ENCODE results near the gene KAZN.
"Not testable (repeated sequence)": the region's sequence is repeated elsewhere in the genome, so short reads cannot be mapped to it uniquely, and the experiment has no call there.

KAZN gene

GRCh38 chr1:14598498-14599182, at the start of gene KAZN:
Gene KAZN, plus strand, starts transcription at chr1:14598685.
- no peak for DNase-seq (ENCODE audit: low read depth)

GRCh38 chr1:14549897-14550620, 48.4 kb upstream of the KAZN start:
- DNase-seq (ENCODE audit: low read depth), result no peak

GRCh38 chr1:14551386-14551785, 47.1 kb upstream of the KAZN start:
- no peak for DNase-seq (ENCODE audit: low read depth)

- no peak for DNase-seq (ENCODE audit: low read depth)
Measured at GRCh38 chr1:14552246-14552965, 46.1 kb upstream of the KAZN start.

GRCh38 chr1:14553711-14554110, 44.8 kb upstream of the KAZN start:
- no peak for DNase-seq (ENCODE audit: low read depth)

GRCh38 chr1:14555091-14555490, 43.4 kb upstream of the KAZN start:
- DNase-seq (ENCODE audit: low read depth), result no peak

GRCh38 chr1:14561014-14561693, 37.3 kb upstream of the KAZN start:
- no peak for DNase-seq (ENCODE audit: low read depth)

GRCh38 chr1:14565090-14565489, 33.4 kb upstream of the KAZN start:
- DNase-seq (ENCODE audit: low read depth), result no peak

GRCh38 chr1:14567056-14567455, 31.4 kb upstream of the KAZN start:
- DNase-seq (ENCODE audit: low read depth), result no peak

GRCh38 chr1:14567903-14568302, 30.6 kb upstream of the KAZN start:
- DNase-seq (ENCODE audit: low read depth), result no peak

- DNase-seq (ENCODE audit: low read depth), result no peak
Measured at GRCh38 chr1:14568716-14569355, 29.6 kb upstream of the KAZN start.

GRCh38 chr1:14570514-14570913, 28.0 kb upstream of the KAZN start:
- no peak for DNase-seq (ENCODE audit: low read depth)

GRCh38 chr1:14571810-14572767, 26.4 kb upstream of the KAZN start:
- DNase-seq (ENCODE audit: low read depth), result no peak

GRCh38 chr1:14572861-14573260, 25.6 kb upstream of the KAZN start:
- no peak for DNase-seq (ENCODE audit: low read depth)

- DNase-seq (ENCODE audit: low read depth), result no peak
Measured at GRCh38 chr1:14576155-14576554, 22.3 kb upstream of the KAZN start.

GRCh38 chr1:14577261-14577660, 21.2 kb upstream of the KAZN start:
- no peak for DNase-seq (ENCODE audit: low read depth)

- no peak for DNase-seq (ENCODE audit: low read depth)
Measured at GRCh38 chr1:14578156-14578555, 20.3 kb upstream of the KAZN start.

- DNase-seq (ENCODE audit: low read depth), result not testable (repeated sequence)
Measured at GRCh38 chr1:14580295-14580694, 18.2 kb upstream of the KAZN start.

GRCh38 chr1:14580986-14581385, 17.5 kb upstream of the KAZN start:
- no peak for DNase-seq (ENCODE audit: low read depth)

GRCh38 chr1:14583788-14584187, 14.7 kb upstream of the KAZN start:
- DNase-seq (ENCODE audit: low read depth), result no peak

GRCh38 chr1:14585728-14586127, 12.8 kb upstream of the KAZN start:
- DNase-seq (ENCODE audit: low read depth), result no peak

All from activated T-helper 9 cell treated with anti-CD3 and anti-CD28 coated beads, Interleukin-2, amount 50 U/mL, for 16 hours (primary cell).